GM12891 (cell line): ENCODE measurements around the gene CPNE8.

Source experiments
- POLR2A ChIP-seq: IDR thresholded peaks from 2 replicates; pipeline ENCODE4 v1.6.1; 2011; ENCODE audit warnings: low read depth, low read length, control low read depth
- POLR2AphosphoS5 ChIP-seq: IDR thresholded peaks from 2 replicates; pipeline ENCODE4 v1.6.1; 2011; ENCODE audit warnings: low read depth, low read length, control low read depth
- TAF1 ChIP-seq: IDR thresholded peaks from 2 replicates; pipeline ENCODE4 v1.6.1; 2011; ENCODE audit warnings: low read depth, low read length, control low read depth

DNA sequence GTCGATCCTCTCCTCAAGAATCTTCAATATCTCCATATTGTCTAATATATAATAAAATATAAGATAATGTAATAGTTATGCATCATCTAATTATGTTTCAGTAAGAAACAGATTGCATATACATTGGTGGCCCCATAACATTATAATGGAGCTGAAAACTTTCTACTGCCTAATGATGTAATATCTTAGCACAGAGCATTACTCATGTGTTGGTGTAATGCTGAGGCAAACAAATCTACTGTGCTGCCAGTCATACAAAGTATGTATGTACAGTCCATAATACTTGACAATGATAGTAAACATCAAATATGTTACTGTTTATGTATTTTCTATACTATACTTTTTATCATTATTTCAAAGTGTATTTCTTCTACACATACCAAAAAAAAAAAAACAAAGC is 128.7 kb downstream of the CPNE8 start:
- TF ChIP-seq POLR2A (no peak), TAF1 (no peak), POLR2AphosphoS5 (no peak)
